GM18511 (cell line): ENCODE measurements around the gene SPRED2.
A peak's percentile ranks its signal among the peaks of the same experiment; 100 is the strongest.
"Not testable (repeated sequence)": the region's sequence is repeated elsewhere in the genome, so short reads cannot be mapped to it uniquely, and the experiment has no call there.

Experiments
- ATAC-seq: cut with Tn5 transposase; IDR thresholded peaks from one replicate; pipeline ENCODE4 v1.9.1; 2021; ENCODE audit warnings: mild to moderate bottlenecking, moderate library complexity; ENCODE audit not compliant: unreplicated experiment

Gene SPRED2

GRCh38 chr2:65349863-65350262 is 82.5 kb downstream of the SPRED2 start:
- no peak for ATAC-seq

GRCh38 chr2:65347913-65348312 is 84.5 kb downstream of the SPRED2 start:
- ATAC-seq = no peak

GRCh38 chr2:65345631-65346030 is 86.8 kb downstream of the SPRED2 start:
- ATAC-seq = no peak

DNA sequence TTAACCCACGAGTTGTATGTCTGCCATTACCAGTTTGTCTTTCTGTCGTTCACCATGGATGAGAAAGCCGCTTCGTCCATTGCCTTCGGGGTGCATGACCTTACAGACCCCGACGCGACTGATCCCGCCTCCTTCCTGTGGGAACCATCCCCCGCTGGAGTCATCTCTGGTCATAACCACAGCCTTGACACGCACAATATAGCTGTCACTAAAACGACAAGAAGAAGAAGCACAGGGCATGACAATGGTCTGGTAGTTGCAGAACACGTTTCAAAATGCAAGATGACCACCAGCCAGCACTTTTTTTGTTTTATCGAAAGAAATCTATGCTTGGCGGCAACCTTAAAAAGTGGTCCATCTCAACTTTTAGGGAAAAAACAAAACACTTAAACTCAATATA is 87.7 kb downstream of the SPRED2 start:
- ATAC-seq = no peak

GRCh38 chr2:65344182-65344581 is 88.2 kb downstream of the SPRED2 start:
- no peak for ATAC-seq

- no peak for ATAC-seq
Measured at GRCh38 chr2:65343386-65343785, 89.0 kb downstream of the SPRED2 start.

- ATAC-seq = no peak
Measured at GRCh38 chr2:65340898-65341681, 91.3 kb downstream of the SPRED2 start.

- ATAC-seq = no peak
Measured at GRCh38 chr2:65339648-65340047, 92.8 kb downstream of the SPRED2 start.

DNA sequence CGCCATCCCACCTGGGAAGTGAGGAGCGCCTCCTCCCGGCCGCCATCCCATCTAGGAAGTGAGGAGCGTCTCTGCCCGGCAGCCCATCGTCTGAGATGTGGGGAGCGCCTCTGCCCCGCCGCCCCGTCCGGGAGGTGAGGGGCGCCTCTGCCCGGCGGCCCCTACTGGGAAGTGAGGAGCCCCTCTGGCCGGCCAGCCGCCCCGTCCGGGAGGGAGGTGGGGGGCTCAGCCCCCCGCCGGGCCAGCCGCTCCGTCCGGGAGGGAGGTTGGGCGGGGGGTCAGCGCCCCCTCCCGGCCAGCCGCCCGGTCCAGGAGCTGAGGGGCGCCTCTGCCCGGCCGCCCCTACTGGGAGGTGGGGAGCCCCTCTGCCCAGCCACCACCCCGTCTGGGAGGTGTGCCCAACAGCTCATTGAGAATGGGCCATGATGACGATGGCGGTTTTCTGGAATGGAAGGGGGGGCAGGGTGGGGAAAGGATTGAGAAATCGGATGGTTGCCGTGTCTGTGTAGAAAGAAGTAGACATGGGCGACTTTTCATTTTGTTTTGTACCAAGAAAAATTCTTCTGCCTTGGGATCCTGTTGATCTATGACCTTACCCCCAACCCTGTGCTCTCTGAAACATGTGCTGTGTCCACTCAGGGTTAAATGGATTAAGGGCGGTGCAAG is 93.4 kb downstream of the SPRED2 start:
- not testable (repeated sequence) for ATAC-seq

- not testable (repeated sequence) for ATAC-seq
Measured at GRCh38 chr2:65337915-65338314, 94.5 kb downstream of the SPRED2 start.

DNA sequence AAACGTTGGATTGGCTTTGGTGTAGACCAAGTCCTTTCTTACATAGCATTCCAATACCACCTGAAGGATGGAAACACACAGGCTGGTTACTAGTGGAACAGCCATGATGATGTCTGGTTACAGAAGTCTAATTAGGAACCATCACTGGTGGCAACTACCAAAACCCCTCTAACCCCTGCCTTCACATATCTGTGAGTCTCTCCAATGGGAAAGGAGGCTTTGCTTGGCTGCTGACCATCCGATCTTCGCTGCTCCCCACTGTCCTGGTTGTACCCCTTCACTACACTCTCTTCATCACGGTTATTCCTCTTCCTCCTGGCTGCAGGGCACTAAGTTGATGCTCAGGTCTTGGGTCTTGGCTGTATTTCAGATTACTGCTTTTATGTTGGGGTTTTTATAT is 97.7 kb downstream of the SPRED2 start:
- ATAC-seq = no peak

DNA sequence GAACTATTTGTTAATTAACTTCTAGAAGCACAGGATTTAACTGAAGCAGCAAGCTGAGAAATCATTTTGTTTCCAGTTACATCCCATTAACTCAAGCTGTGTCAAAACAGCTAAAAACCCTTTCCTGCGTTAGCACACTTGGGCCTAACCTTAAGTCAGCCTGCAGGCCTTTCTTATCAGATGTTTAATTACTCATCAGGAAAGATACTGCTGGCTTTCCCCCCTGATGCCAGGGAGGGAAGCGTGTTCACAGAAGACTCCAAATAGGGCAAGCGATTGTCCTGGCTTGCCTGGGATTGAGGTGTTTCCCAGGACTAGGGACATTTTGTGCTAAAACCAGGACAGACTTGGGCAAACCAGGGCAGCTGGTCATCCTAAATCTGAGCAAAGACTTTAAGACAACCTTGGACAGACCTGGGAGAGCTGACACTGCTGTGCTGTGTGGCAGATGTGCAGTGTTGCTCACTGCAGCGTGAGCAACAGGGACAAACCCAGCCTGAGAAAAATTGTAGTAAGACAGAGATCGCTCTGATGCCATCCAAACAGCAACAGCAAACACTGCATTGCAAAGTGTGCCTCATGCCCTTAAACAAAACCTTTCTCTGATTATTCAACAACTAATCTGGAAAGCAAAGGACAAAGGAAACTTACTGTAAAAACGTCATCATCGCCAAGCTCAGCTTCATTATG is 100.9 kb downstream of the SPRED2 start:
- ATAC-seq = no peak

DNA sequence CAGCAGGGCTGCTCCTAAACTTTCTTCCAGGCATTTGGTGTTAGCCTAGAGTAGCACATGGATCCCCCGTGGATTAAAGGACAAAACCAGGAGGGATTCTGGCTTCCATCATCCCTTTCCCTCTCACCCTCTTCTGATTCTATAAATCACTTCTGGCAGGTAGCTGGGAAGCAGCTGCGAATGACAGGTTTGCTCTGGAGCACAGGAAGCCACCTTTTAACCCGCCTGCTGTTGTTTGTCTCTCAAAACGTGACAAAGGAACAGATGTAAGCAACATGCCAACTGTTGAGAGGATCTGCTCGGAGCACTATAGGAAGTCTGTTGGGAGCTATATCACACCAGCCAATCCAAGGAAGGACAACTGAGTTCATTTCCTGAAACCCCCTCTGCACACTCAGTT is 102.9 kb downstream of the SPRED2 start:
- ATAC-seq = no peak

- no peak for ATAC-seq
Measured at GRCh38 chr2:65326276-65326675, 106.1 kb downstream of the SPRED2 start.

- no peak for ATAC-seq
Measured at GRCh38 chr2:65325066-65325465, 107.3 kb downstream of the SPRED2 start.

GRCh38 chr2:65320946-65321345 is 111.5 kb downstream of the SPRED2 start:
- no peak for ATAC-seq

GRCh38 chr2:65320042-65320725 is 112.2 kb downstream of the SPRED2 start:
- ATAC-seq = peak; percentile 64

GRCh38 chr2:65319674-65320041 is 112.7 kb downstream of the SPRED2 start:
- ATAC-seq = no peak

GRCh38 chr2:65319072-65319673 is 113.2 kb downstream of the SPRED2 start:
- no peak for ATAC-seq

- no peak for ATAC-seq
Measured at GRCh38 chr2:65317841-65318240, 114.6 kb downstream of the SPRED2 start.

- not testable (repeated sequence) for ATAC-seq
Measured at GRCh38 chr2:65317351-65317750, 115.0 kb downstream of the SPRED2 start.
